Measurements from ENCODE around the gene TRABD.
A peak's percentile ranks its signal among the peaks of the same experiment; 100 is the strongest.
"Not testable (repeated sequence)": the region's sequence is repeated elsewhere in the genome, so short reads cannot be mapped to it uniquely, and the experiment has no call there.

TRABD gene

DNA sequence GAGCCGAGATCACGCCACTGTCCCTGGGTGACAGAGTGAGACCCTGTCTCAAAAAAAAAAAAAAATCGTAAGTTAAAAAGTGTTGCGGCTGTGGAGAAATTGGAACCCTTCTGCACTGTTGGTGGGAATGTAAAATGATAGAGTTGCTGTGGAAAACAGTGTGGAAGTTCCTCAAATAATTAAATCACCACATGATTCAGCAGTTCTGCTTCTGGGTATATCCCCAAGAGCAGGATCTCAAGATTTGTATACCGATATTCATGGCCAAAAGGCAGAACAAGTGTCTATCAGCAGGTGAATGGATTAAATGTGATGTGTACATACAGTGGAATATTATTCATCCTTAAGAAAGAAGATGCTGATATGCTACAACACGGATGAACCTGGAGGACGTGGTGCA, 18.9 kb downstream of the TRABD start:
- no peak for DNase-seq (ENCODE audit: low read depth)

GRCh38 chr22:50204998-50205397, 19.3 kb downstream of the TRABD start:
- not testable (repeated sequence) for DNase-seq (ENCODE audit: low read depth)

DNA sequence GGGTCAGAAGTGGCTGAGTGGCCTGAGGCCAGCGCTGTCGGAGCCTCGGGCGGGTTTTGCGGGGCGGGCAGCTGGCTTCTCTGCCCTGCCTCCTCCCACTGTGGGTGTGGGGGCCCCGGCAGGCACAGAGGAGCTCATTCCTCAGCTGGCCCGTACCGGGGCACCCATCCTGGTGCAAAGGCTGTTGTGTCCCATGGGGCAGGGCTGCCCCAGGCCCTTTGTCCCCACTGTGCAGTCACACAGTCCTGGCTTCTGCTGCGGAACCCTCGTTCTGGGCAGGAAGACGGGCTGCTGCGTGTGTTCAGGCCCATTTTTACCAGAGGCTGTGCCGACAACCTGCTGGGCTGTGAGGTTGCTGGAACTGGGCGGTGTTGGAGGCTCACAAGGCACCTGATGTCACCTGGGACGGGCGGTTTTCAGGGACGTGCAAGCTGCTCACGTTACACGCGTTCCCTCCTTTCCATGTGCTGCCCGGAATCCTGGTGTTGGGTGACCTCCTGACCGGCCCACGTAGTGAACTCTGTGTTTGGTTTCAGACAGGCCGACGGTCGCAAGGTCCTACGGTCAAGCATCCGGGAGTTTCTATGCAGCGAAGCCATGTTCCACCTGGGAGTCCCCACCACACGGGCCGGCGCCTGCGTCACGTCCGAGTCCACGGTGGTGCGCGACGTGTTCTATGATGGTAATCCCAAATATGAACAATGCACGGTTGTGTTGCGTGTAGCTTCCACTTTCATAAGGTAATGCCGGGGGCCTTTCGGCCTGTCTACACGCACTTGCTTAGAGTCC, 20.3 kb downstream of the TRABD start:
- DNase-seq (ENCODE audit: low read depth): no peak

DNA sequence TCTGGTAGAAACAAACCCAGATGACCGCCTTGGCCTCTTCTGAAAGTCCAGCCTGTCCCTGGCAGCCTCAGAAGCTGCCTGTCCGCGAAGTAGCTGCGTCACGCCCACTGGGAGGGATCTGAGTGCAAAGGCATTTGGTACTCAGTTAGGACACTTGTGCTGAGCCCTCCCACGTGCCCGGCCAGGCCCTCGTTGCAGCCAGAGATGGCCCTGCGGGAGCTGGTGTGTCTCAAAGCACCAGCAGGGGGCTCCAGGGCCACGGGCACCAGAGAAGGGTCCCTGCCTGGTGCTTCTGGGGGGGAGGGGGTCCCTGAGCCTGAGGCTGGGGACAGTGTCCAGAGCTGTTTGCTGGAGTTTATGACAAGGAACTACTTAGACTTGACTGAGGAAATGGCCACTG, 20.9 kb downstream of the TRABD start:
- no peak for DNase-seq (ENCODE audit: low read depth)

- no peak for DNase-seq (ENCODE audit: low read depth)
These were observed 21.8 kb downstream of the TRABD start for GRCh38 chr22:50207383-50208140.

DNA sequence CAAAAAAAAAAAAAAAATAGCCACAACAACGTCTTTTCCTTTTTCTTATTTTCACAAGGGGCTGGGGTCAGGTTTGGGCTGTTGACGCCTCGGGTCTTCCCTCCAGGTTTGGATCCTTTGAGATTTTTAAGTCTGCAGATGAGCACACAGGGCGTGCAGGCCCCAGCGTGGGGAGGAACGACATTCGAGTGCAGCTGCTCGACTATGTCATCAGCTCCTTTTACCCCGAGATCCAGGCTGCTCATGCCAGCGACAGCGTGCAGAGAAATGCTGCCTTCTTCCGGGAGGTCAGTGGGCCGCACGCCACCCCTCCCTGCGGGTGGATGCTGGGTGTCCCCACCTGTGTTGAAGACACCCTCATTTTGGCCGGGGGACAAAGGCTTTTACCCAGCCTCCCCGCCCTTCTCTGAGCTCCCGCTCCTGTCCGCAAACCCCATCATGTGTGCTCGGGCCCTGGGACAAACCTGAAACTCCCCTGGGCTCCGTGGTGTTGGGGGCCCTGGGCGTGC, 22.8 kb downstream of the TRABD start:
- DNase-seq (ENCODE audit: low read depth): no peak

GRCh38 chr22:50208939-50209892, 23.5 kb downstream of the TRABD start:
- DNase-seq (ENCODE audit: low read depth): no peak

GRCh38 chr22:50209893-50210292, 24.2 kb downstream of the TRABD start:
- DNase-seq (ENCODE audit: low read depth): peak; percentile 50

DNA sequence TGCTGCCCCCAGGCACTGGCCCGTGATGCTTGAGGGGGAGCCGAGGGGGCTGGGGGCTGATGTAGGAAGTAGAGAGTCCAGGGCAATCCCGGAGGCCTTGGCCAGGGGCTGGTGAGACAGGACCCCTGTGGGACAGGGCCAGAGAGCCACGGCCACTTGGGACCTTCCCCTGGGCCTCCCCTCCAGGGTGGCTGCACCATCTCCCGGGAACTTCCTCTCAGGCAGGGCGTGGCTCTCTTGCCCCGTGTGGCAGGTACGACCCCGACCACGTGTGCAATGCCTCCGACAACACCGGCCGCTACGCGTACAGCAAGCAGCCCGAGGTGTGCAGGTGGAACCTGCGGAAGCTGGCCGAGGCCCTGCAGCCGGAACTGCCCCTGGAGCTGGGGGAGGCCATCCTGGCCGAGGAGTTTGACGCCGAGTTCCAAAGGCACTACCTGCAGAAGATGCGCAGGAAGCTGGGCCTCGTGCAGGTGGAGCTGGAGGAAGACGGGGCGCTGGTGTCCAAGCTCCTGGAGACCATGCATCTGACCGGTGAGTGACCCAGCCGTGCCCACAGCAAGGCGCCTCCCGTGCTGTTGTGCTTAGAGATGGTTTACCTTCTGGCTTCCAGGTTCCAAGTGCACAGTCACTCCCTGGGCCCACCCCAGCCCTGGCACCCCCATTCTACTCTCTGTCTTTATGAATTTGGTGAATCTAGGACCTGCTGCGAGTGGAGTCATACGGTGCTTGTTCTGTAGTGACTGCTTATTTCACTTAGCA, 24.8 kb downstream of the TRABD start:
- DNase-seq (ENCODE audit: low read depth): no peak

DNA sequence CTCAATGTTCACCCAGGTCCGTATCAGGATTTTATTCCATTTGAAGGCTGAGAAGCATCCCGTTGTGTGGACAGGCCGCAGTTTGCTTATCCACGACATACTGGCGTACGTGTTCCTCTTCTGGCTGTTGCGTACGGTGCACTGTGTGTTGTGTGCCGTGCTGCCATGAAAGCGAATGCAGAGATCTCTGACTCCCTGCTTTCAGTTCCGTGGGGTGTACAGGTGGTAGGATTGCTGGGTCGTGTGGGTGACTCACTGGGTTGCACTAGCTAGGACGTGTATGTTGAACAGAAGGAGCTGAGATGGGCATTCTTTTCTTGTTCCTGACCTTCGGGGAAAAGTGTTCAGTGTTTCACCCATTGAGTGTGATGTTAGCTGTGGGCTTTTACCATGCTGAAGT, 25.4 kb downstream of the TRABD start:
- DNase-seq (ENCODE audit: low read depth): no peak

DNA sequence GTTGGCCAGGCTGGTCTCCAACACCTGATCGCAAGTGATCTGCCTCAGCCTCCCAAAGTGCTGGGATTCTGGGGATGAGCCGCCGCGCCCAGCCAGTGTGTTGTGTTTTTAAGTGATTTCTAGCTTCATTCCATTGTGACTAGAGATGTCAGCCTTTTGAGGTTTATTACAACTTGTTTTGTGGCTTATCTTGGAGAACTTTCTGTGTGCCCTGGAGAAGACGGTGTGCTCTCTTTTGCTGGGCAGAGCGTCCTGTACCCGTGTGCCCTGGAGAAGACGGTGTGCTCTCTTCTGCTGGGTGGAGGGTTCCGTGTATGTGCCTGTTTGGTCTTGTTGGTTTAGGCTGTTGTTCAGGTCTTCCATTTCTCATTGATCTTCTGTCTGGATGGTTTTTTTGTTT, 27.6 kb downstream of the TRABD start:
- no peak for DNase-seq (ENCODE audit: low read depth)

DNA sequence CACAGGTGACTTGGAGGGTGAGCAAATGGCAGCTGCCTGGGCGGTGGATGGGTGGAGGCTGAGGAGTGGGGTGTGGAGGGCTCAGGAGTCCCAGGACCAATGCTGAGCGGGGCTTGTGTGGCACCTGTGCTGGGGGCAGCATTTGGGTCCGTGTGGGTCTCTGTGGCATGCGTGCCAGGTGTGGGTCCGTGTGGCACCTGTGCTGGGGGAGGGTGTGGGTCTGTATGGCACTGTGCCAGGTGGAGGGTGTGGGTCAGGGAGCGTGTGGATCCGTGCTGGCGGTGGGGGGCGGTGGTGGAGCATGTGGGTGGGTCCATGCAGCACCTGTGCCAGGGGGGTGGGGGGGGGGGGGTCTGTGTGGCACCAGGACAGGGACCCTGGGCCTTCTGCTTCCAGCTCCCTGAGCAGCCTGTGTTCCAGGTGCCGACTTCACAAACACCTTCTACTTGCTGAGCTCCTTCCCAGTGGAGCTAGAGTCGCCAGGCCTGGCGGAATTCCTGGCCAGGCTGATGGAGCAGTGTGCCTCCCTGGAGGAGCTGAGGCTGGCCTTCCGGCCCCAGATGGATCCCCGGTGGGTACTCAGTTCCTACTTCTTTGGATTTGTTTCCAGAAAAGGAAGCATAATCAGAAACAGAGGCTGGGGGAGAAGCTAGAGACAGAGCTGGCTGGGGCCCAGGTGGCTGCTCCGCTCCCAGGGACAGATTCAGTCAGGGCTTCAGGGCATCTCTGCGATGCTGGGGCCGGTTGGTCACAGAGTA, 29.8 kb downstream of the TRABD start:
- no peak for DNase-seq (ENCODE audit: low read depth)

DNA sequence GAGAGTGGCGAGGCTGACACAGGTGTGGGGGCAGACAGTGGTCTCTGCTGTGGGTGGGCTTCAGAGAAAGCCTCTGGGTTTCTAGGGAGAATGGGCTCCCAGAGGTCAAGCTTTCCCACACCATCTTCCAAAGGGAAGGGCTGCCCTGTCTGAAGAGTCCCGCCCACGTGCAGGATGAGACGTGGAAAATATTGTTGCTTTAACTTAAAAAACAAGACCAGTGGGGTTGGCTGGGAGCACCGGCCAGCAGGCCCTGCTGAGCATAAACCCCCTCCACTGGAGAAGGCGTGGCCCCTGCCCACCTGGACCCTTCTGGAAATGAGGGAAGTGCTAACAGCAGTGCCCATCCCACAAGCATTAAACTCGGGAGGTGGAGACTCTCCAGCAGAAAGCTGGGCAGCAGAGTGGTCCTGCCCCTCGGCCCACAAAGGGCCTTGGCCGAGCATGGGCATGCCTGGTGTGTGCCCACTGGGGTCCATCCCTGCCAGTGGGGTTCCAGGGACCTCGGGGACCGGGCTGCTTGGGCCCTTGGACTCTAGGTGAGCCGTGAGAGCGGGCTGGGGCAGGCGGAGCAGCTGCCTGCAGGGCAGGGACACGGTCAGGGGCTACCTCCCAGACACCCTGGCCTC, 30.5 kb downstream of the TRABD start:
- no peak for DNase-seq (ENCODE audit: low read depth)

DNA sequence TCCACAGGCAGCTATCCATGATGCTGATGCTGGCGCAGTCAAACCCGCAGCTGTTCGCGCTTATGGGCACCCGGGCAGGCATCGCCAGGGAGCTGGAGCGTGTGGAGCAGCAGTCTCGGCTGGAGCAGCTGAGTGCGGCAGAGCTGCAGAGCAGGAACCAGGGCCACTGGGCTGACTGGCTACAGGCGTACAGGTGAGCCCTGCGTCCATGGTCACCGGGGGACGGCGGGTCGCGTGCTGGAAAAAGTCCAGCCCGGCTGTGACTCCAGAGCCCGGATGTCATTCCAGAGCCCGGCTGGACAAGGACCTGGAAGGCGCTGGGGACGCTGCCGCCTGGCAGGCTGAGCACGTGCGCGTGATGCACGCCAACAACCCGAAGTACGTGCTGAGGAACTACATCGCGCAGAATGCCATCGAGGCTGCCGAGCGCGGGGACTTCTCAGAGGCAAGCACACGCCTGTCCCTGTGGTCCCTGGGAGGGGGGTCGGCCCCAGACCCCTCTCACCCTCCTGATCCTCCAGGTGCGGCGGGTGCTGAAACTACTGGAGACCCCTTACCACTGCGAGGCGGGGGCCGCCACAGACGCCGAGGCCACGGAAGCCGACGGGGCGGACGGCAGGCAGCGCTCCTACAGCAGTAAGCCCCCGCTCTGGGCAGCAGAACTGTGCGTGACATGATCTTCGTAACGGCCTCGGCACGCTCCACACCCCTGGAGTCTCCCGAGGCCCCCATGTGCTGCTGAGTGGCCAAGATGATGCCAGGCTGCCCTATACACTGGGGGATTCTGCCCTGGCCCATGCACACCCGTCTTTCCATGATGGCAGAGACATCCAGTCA, 31.2 kb downstream of the TRABD start:
- no peak for DNase-seq (ENCODE audit: low read depth)

DNA sequence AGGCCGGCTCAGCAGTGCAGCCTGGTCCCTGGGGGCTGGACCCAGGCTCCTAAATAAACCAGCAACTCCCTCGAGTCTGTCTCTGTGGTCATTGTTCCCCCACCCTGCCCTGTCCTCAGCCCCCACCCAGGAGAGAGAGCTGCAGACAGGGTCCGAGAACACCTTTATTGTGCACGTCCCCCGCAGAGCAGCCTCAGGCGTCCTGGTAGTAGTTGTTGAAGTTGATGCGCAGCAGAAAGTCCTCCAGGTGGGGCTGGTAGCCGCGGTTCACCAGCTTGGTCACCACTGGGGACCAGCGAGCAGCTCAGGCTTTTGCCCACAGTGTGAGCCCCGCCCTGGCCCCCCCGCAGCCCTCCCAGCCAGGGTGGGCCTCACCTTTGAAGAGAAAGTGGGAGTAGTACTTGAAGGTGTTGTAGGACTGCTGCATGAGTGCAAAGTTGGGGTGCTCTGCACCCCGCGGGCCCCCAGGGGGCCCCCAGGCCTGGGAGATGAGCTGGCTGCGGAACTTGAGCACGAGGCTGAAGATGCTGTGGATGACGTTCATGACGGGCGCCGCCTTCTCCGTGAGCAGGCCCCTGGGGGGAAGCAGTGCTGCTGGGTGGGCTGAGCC, 31.9 kb downstream of the TRABD start:
- no peak for DNase-seq (ENCODE audit: low read depth)

DNA sequence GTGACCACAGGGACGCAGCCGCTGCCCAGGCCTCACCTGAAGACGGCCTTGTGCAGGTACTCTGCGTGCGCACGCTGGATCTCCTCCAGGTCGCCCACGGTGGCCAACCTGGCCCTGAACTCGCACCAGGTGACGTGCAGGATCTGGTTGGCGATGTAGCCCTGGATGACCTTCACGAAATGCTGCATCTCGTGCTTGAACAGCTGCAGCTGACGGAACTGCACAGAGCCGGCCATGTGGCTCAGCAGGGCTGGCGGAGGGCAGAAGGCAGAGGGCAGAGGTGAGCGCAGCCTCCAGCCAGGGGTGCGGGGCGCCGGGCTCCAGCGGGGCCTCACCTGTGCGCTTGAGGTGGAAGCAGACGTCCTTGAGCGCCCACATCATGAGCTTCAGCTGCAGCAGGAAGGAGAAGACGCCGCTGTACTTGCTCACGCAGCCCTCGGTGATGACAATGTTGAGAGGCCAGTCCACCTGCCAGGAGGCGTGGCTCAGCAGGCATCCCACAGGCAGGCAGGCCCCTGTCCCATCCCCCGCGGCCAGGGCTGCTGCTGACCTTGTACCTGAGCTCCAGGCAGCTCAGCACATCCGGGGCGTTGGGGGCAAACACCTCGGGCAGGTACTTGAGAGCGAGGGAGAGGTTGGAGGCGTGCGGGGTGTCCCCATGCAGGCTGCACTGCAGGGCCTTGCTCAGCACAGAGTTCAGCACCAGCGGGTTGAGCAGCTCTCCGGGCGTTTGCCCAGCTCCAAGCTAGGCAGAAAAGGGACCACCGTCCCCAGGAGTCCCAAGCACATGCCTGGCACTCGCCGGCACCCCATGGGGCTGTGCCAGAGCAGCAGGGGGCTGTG, 32.7 kb downstream of the TRABD start:
- DNase-seq (ENCODE audit: low read depth): no peak

DNA sequence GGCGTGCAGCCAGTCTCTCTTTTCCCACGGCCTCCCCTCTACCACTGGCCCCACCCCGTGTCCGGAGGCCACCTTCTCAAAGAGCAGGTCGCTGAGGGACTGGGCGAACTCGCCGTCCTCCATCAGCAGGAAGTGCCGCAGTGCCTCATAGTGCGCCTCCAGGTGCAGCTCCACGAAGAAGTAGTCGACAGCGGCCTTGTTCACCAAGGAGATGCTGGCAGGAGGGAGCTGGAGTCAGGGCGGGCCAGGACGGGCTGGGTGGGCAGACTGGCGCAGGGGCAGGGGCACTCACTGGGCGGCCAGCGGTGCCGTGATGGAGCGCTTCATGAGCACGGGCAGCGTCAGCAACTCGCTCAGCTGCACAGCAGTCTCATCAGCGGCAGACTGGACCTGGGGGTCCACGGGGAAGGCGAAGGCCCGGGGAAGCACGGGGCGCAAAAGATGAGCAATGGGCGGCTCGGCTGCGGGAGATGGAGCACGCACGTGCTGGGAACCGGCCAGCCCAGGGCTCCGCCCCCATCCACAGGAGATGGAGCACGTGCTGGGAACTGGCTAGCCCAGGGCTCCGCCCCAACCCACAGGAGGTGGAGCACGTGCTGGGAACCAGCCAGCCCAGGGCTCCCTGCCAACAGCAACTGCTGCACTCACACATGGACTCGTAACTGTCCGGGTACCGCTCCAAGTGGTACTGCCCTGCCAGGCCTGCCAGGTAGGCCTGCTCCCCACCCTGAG, 33.4 kb downstream of the TRABD start:
- no peak for DNase-seq (ENCODE audit: low read depth)
